ENCODE data around the gene DCDC1.

- TF ChIP-seq POLR2A (IDR thresholded peaks at IDR 0.05; ENCODE audit: low read length) (no peak), GATA1 (IDR thresholded peaks at IDR 0.05; ENCODE audit: low read depth, low read length) (no peak)
Observed at GRCh38 chr11:30949838-30950237, 419.7 kb downstream of the DCDC1 start.
